ENCODE data around the gene RANBP6.

DNA sequence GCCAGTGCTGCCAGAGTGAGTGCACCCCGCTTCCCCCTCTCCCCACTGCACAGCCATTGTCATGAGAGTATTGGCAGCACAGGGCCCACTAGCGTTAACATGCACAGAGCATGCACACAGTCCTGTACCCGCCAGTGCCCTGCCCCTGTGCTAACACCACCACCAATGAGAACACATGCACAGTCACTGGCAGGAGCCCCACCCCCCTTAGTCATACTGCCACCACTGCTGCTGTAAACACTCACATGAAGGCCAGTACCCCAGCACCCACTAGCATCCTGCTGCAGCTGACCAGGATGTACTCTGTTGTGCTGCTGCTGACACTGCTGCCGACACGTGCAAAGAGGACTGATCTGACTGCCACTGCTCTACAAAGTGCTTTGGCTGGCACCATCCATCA is 19.5 kb upstream of the RANBP6 start:
- TF ChIP-seq, protein P1, sequence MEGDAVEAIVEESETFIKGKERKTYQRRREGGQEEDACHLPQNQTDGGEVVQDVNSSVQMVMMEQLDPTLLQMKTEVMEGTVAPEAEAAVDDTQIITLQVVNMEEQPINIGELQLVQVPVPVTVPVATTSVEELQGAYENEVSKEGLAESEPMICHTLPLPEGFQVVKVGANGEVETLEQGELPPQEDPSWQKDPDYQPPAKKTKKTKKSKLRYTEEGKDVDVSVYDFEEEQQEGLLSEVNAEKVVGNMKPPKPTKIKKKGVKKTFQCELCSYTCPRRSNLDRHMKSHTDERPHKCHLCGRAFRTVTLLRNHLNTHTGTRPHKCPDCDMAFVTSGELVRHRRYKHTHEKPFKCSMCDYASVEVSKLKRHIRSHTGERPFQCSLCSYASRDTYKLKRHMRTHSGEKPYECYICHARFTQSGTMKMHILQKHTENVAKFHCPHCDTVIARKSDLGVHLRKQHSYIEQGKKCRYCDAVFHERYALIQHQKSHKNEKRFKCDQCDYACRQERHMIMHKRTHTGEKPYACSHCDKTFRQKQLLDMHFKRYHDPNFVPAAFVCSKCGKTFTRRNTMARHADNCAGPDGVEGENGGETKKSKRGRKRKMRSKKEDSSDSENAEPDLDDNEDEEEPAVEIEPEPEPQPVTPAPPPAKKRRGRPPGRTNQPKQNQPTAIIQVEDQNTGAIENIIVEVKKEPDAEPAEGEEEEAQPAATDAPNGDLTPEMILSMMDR (conservative IDR thresholded peaks at IDR 0.05), result no peak
- TF ChIP-seq ZFX (IDR thresholded peaks at IDR 0.05), result no peak

All from C4-2B (cell line).